HG02970 (cell line): ENCODE measurements around the gene FBXW7.
"Not testable (repeated sequence)": the region's sequence is repeated elsewhere in the genome, so short reads cannot be mapped to it uniquely, and the experiment has no call there.

ENCODE experiments used
- ATAC-seq: cut with Tn5 transposase; IDR thresholded peaks from one replicate; pipeline ENCODE4 v1.9.1; 2021; ENCODE audit warnings: mild to moderate bottlenecking, moderate library complexity, moderate number of reproducible peaks; ENCODE audit not compliant: unreplicated experiment, low FRiP score

The FBXW7 gene

DNA sequence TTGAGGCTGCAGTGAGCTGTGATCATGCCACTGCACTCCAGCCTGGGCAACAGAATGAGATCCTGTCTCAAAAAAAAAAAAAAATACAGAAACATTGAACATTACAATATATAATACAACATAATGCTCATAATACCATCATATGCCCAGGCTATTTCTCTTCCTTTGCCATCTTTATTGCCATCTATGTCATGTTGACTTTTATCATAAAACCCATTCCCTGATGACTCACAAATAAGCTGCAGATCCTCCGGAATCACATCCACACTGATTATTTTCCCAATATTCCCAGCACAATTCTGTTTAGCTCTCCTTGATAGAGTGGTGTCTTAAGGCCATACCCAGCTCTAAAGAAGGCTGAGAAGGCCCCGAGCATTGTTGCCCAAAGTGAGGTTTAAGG lies 9.2 kb upstream of the FBXW7 start:
- no peak for ATAC-seq

DNA sequence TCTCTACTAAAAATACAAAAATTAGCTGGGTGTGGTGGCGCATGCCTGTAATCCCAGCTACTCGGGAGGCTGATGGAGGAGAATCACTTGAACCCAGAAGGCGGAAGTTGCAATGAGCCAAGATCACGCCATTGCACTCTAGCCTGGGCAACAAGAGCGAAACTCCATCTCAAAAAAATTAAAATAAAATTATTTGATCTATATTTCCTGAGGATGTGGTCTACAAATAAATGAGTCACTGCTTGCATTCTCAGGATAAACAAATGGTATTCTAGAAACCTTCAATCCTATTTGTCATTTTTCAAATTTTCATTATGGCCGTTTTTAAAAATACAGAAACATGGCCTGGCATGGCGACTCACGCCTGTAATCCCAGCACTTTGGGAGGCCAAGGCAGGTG lies 8.6 kb upstream of the FBXW7 start:
- not testable (repeated sequence) for ATAC-seq

DNA sequence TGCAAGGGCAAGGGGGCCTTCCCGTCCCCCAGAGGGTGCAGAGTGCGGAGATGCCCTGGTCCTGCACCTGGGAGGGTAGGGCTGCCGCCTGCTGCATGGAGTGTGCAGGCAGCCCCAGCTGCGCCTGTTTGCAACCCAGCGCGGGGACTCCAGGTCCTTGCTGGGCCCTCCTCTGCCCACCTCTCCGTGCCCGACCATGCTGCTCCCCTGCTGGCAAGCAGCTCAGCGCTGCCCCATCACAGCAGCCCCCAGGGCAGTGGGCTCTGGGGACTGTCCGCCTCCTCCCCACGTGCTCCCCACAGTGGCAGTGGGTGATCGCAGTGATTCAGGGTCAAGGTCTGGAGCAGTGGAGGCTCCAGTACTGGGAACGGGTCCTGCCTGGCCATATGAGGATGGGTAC lies 5.0 kb upstream of the FBXW7 start:
- ATAC-seq = no peak

DNA sequence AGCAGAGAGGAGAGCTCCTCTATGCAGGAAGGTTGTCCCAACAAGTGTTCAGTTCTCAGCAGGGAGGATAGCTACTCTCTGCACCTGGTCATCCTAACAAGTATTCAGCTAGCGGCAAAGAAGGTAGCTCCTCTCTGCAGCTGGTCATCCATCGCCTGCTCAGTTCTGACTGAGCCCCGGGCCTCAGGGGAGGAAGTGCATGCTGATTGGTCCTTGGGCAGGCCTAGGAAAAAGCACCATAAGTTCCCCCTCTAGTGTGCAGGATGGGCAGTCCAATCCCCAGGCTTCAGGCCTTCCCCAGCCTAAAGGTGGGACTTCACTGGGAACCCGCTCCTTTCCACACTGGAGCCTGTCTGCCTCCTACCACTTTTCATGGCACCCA lies 4.4 kb upstream of the FBXW7 start:
- no peak for ATAC-seq

DNA sequence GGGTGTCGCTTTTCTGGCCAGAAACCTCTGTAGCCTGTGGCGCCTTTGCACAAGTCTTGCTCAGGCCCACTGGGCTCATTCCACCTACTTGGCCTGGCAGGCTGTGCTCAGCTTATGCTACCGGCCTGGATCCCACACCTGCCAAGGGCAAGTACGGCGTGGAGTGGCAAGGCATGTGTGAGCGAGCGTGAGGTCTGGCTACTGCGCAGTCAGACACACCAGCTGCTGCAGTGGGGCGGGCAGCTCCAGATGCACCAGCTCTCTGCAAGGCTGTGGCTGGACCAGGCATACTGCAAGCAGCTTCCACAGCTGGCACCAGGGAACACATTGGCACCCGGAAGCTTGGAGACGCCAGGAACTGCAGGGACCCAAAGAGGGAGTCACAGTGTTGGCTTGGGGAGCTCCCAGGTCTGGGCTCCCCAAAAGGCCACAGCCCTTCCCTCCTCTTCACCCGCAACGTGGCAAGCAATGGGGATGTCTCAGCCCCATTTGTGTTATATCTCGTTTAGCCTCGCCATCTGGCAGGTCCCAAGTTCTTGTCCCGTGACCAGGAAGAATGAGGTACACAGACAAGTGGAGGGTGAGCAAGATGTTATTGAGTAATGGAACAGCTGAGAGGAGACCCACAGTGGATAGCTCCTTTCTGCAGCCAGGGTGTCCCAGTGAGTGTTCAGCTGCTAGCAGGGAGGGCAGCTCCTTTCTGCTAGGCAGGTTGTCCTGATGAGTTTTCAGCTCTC lies 3.8 kb upstream of the FBXW7 start:
- no peak for ATAC-seq

DNA sequence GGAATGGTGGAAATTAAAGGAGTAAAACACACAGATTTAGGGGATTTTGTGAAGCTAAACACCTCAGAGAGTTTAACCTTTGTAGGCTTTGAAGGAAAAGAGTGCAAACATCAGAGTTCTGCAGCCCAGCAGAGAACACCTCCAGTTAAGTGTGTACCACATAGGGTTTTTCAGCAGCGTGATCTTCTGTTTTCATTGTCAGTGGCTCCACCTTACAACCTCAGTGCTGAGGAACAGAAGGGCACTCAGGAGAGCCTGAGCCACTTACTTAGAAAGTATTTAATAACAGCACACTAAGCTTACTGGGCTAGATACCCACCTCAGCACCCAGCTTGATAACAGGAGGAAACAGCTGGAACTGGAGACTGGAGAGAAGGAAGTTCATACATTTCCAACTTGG lies 2.0 kb upstream of the FBXW7 start:
- ATAC-seq = no peak

DNA sequence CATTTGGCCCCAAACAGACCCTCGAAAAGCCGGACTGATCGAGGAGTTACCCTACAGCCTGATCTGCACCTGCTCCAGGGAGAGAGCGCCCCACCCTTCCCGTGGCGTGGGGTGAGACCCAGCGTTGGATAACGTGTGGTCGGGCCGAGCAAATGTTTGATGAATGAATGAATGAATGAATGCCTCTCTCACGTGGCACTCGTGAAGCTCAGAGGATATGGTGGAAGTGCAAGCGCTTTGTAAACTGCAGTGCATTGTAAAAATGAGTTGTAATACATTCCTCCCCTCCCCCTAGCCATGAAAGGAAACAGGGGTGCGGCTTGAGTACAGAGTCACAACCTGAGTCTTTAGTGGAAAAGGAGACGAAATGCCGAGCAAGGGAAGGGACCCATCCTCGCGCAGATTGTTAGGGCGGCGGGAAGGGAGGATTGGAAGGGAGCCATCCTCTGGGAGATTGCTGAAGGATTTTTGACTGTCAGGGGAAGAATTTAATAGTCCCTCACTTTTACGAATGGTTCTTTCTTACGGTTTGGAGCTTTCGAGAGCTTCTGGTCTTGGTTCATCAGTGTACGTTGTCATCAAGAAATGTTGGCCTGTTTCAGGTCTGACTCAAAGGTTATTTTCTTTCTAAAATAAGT lies 772 bp upstream of the FBXW7 start:
- peak; percentile 26 for ATAC-seq

DNA sequence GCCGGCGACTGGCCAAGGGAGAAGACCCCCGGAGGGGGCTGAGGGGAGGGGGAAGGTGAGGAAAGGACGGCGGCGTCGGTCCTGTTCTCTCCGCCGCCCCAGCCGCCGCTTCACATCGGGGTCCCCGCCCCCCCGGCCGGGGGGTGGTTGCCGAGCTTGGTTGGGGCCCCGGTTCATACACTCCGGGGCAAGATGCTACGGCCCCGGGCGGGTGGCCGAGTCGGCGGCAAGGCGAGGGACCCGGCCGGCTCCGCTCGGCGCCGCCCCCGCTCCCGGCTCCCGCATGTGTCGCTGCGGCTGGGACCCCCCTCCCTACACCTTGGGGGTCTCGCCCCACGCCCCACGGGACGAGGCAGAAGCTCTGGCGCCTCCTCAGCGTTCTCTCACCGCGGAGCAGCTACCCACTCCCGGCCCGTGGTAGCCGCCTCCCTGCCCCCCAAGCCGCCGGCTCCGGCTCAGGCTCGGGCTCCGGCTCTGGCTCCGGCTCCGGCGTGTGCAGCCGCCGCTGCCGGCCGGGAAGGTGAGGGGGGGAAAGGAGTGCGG lies 461 bp downstream of the FBXW7 start:
- peak; percentile 21 for ATAC-seq

DNA sequence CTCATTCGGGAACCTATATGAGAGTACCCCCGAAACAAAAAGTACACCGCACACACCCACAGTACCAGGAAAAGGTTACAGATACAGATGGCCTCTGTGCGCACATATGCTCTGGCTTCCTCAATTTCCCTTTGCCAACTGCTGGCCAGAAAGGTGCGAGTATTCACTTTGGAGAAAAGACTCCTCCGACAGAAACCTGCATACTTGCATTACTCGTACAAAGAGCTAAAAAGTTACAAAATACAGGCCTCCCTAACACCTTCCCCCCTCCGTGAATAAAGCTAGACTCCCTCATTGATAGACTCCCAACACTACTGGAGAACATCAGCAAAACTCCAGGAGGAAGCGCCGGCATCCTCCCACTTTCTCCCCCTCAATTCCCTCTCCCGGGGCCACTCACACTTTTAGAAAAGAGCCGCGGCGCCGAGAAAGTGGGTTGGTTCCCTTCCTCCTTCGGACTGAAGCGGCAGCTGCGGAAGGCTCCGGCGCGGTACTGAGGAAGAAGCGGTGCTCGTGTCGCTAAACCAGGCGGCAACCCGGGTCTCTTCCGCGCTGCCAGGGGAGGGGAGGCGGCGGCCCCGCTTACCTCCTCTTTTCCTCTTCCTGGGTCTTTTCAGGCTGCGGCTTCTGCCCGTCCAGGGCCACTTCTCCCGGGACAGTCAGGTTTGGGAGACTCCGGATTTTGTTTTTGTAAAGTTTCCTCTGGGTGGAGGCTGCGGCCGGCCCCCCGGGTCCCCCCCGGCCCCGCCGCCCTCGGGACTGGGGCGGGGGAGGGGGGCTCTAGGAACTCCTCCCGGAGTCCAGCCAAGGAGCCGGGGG lies 1.1 kb downstream of the FBXW7 start:
- no peak for ATAC-seq

DNA sequence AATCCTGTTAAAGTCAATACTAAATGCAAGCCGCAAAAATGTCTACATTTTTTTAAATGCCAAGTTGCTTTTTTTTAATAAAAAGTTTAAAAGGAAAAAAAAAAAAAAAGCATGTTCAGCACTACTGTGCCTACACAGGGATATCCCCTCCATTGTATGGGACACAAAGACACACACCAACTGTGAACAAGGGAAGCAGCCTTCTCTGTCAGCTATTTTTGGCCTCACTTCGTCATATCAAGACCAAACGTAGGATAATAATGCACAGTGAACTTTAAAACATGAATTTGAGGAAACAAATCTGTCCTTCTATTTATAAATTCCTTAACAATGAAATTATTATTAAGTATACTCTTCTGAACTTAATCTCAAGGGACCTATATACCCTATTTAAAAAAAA lies 4.4 kb downstream of the FBXW7 start:
- ATAC-seq = no peak

DNA sequence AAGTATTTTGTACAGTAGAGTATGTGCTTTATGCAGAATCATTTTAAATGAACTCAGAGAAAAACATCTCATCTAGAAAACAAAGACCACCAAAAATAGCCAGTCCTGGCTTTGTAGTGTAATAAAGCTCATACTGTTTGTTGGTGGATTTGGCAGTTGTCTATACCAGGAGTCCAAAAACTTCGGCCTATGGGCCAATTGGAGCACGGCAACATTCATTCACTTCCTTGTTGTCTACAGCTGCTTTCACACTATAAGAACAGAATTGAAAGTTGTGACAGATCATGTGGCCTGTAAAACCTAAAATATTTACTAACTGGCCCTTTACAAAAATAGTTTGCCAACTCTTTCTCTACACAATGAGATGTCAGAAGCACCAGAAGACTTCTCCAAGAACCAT lies 5.3 kb downstream of the FBXW7 start:
- ATAC-seq = no peak

DNA sequence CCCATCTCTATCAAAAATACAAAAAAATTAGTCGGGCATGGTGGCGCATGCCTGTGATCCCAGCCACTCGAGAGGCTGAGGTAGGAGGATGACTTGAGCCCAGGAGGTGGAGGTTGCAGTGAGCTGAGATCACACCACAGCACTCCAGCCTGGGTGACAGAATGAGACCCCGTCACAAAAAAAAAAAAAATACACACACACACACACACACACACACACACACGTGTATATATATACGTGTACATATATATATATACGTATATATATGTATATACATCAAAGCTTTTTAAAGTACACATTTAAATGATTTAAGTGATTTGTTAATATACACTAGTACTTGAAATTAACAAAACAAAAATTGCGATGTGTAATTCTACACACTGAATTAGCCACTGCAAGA lies 6.0 kb downstream of the FBXW7 start:
- ATAC-seq = no peak

DNA sequence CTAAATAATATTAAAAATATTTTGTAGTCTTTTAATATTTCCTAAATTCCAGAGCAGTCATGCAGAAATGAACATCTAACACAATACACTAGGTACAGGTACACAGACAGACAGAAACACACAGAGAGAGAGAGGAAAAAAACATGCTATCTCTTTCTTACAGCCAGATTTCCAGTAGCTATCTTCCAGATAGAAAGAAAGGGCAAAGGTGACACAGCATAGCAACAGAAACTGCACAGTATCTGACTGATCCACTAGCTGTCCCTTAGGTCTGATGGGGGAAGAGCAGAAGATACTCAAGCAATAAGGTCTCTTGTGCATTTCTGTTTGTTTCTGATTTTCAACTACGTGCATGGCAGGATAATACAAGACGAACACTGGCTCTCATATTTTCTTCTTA lies 7.8 kb downstream of the FBXW7 start:
- ATAC-seq = no peak

DNA sequence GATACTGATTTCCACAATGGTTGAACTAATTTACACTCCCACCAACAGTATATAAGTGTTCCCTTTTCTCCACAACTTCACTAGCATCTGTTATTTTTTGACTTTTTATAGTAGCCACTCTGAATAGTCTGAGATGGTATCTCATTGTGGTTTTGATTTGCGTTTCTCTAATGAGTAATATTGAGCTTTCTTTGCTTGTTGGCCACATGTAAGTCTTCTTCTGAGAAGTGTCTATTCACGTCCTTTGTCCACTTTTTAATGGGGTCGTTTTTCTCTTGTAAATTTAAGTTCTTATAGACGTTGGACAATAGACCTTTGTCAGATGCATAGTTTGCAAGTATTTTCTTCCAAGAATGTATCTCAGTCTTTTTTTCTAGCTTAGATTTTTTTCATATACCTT lies 10.0 kb downstream of the FBXW7 start:
- ATAC-seq = no peak

DNA sequence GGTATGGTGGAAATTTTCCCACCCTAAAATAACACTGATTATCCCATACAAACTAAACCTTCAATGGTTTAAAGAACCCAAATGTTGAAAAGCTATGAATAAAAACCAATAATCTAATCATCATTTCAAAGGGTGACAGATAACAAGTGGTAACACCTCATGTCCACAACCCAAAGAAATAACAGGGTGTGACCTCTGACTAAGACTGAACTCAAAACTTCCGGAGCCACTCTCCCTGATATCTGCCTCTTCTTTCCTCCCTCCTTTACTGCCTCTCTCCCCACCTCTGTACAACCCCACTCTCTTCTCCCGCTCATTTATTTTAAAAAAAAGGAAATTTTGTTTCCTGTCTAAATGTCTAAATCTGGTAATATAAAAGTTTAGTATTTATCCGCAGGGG lies 11.5 kb downstream of the FBXW7 start:
- ATAC-seq = no peak

DNA sequence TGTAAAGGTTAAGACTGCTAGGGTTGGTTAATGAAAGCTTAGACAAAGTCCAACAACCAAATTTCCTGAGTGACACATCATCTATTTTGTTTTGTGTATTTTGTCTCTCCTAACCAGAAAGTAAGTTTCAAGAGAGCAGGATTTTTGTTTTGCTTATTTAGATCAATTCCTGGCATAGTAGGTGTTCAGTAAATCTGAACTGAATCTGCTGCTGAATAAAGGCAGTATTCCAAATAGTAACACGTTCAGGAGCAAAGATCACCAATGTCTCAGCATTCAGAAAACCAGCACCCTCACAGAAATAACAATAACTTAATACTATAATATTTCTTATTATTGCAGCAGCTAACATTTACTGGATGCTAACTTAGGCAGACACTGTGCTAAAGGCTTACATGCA lies 12.2 kb downstream of the FBXW7 start:
- no peak for ATAC-seq

DNA sequence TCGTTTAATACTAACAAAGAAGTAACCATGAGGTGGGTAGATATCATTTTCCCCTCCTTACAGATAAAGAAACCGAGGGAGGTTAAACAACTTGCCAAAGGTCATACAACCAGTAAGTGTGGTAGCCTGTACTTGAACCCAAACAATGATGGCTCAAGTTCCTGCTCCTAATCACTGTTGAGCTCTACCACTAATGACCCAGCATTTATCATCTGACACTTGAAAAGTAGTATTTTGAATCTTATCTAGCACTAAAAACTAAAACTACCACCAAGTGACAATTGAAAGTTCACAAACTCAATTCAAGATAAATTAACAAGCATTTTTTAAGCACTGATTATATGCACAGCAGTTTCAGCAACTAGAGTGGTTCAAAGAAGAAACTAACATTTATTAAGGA lies 13.1 kb downstream of the FBXW7 start:
- no peak for ATAC-seq

DNA sequence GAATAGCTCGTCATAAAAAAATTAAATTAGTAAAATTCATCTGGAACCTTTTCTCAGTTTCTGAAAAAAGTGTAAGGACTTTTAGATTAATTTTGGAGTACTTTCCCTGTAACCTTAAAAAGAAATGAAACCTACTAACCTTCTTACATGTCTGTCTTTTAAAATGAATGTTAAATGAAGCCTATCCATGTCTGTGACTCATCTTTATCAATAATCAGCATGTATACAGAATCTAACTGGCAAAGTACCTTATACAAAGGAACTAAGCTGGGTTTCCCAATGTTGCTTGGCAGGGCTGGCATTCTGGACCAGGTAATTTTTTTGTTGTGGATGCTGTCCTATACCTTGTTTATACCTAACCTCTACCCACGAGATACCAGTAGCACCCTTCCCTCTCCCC lies 13.6 kb downstream of the FBXW7 start:
- no peak for ATAC-seq

DNA sequence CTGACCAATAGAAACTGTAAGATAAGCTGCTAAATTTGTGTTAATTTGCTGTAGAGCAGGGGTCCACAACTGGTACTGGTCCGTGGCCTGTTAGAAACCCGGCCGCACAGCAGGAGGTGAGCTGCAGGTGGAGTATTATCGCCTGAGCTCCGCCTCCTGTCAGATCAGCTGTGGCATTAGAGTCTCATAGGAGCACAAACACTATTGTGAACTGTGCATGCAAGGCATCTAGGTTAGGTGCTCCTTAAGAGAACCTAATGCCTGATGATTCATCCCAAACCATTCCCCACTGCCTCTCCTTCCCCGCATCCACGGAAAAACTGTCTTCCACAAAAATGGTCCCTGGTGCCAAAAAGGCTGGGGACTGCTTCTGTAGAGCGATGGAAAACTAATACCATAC lies 19.7 kb downstream of the FBXW7 start:
- no peak for ATAC-seq

DNA sequence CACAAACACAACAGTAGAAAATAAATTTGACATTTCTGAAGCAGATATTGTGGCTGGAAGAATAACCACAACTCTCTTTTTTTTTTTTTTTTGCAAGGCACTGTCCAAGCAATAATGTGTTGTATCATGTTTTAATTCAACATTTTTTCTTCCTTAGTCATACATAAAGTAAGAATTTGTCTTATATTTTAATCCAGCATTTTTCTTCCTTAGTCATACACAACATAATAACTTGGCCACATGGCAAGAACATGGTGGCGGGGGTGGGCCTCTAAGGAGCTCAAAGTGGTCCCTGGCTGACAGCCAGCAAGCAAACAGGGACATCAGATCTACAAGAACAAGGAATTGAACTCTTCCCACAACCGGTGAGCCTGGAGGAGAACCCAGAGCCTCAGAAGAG lies 20.2 kb downstream of the FBXW7 start:
- no peak for ATAC-seq

DNA sequence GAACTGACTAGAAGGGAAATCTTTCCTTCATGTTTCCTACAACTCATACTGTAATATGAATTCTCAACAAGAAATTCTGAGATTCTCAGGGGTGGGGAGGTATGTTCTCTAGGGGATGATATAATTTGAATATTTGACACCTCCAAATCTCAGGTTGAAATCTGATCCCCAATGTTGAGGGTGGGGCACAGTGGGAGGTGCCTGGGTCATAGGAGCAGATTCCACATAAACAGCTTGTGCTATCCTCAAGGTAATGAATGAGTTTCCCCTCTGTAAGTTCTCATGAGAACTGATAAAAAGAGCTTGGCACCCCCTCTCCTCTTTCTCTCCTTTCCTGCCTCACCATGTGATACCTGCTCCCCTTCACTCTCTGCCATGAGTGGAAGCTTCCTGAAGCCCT lies 21.5 kb downstream of the FBXW7 start:
- ATAC-seq = no peak
